Measurements from ENCODE around the gene HDAC1.

- TF ChIP-seq SP1 (IDR thresholded peaks at IDR 0.05) = no peak
- TF ChIP-seq ARNT (IDR thresholded peaks at IDR 0.05) = no peak
Measured at GRCh38 chr1:32285658-32286057, 6.2 kb upstream of the HDAC1 start.
